ENCODE data around the gene EXD3. TPM values are rescaled to one million over a fixed set of nuclear protein-coding genes. Genes with fewer than 3 reads are reported as not detected.
A peak's percentile ranks its signal among the peaks of the same experiment; 100 is the strongest.

Gene EXD3
- total and polyA plus RNA-seq, 2 experiments from 2014 or later, result 32.3 to 72.1 TPM

DNA sequence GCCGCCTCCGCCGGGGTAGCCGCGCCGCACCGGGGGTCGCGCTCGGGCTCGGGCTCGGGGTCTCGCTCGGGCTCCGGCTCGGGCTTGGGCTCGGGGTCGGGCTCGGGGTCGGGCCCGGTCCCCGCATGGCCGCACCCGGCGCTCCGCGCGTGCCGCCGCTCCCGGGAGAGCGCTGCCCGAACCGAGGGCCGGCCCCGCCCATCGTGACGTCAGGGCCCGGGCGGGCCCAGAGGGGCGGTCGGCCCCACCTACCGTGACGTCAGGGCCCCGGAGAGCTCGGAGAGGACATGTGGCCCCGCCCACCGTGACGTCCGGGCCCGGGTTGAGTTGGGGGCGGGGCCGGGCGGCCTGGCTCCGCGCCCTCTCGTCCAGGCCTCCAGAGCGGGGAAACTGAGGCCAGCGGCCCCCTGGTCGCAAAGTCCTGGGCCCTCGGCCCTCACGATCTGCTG, 36.2 kb upstream of the EXD3 start, which contains the start of gene NSMF:
NSMF (minus strand) TSS at position 183 of the 449 bp plus-strand sequence. CDS start 232 bp downstream, outside the sequence.
- Histone ChIP-seq H3K4me3 (peak within 1 kb of the TSS; percentile 51), H3K36me3 (no peaks in the 10 kb centered on the region), H3K4me1 (ENCODE audit: low read depth) (peaks cover 12% of the 10 kb centered on the region), H3K27ac (no peak within 1 kb of the TSS), H3K27me3 (peaks cover 18% of the 10 kb centered on the region), H3K9me3 (ENCODE audit: low read depth) (no peaks in the 10 kb centered on the region)
- TF ChIP-seq, protein P1, sequence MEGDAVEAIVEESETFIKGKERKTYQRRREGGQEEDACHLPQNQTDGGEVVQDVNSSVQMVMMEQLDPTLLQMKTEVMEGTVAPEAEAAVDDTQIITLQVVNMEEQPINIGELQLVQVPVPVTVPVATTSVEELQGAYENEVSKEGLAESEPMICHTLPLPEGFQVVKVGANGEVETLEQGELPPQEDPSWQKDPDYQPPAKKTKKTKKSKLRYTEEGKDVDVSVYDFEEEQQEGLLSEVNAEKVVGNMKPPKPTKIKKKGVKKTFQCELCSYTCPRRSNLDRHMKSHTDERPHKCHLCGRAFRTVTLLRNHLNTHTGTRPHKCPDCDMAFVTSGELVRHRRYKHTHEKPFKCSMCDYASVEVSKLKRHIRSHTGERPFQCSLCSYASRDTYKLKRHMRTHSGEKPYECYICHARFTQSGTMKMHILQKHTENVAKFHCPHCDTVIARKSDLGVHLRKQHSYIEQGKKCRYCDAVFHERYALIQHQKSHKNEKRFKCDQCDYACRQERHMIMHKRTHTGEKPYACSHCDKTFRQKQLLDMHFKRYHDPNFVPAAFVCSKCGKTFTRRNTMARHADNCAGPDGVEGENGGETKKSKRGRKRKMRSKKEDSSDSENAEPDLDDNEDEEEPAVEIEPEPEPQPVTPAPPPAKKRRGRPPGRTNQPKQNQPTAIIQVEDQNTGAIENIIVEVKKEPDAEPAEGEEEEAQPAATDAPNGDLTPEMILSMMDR (IDR thresholded peaks at IDR 0.05; ENCODE audit: low read depth, low read length), result no peak
- peak; percentile 93 to 98 for DNase-seq (ENCODE audit: low read depth in 1 of 2, low spot score in 1 of 2)

DNA sequence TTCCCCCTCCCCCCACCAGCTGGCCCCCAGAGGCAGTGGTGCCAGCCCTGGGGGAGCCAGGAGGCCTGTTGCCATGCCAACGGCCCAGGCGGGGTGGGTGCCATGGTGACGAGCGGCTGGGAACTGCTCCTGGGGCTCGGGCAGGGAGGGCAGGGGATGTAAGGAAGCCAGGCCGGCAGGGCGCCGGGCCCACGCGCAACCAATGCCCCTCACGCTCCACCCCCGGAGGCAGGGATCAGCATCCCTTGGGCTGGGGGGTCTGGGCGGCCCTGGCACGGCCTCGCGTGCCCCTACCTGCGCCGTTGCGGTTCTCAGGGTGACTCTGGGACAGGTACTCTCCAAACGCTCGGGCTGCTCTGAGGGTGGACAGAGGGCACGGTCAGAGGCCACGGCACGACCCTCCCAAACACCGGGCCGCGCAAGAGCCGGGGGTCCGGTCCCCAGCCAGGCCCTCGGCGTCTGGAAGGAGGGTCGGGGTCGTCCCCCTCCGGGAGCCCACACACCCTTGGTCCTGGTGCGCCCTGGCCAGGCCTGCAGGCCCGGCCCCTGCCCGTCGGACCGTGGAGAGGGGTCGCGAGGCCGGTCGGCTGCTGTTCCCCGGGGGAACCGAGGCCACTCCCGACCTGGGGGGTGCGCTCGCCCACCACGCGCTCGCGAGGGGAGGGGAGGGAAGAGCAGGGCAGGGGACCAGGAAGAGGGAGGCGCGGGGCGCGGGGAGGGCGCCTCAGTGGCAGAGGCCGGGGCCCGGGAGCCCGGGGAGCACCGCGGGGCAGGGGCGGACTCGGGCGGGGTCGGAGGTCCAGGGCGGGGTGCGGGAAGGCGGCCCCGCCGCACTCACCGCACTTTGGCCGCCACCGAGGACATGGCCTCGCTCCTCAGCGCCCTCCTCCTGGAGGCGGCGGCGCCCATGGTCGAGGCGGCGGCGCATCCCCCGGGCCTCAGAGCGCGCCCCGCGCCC, 35.5 kb upstream of the EXD3 start:
- peaks cover 12% of the 10 kb centered on the region for H3K4me1 ChIP-seq (ENCODE audit: low read depth)
- TF ChIP-seq, protein P1 (IDR thresholded peaks at IDR 0.05; ENCODE audit: low read depth, low read length), result no peak
- H3K9me3 ChIP-seq (ENCODE audit: low read depth), result no peaks in the 10 kb centered on the region
- peaks cover 18% of the 10 kb centered on the region for H3K27me3 ChIP-seq
- peak overlapping the region; percentile 51 for H3K4me3 ChIP-seq
- no peaks in the 10 kb centered on the region for H3K36me3 ChIP-seq
- no peak for DNase-seq (ENCODE audit: low read depth in 1 of 2, low spot score in 1 of 2)
- no peak overlapping the region for H3K27ac ChIP-seq

DNA sequence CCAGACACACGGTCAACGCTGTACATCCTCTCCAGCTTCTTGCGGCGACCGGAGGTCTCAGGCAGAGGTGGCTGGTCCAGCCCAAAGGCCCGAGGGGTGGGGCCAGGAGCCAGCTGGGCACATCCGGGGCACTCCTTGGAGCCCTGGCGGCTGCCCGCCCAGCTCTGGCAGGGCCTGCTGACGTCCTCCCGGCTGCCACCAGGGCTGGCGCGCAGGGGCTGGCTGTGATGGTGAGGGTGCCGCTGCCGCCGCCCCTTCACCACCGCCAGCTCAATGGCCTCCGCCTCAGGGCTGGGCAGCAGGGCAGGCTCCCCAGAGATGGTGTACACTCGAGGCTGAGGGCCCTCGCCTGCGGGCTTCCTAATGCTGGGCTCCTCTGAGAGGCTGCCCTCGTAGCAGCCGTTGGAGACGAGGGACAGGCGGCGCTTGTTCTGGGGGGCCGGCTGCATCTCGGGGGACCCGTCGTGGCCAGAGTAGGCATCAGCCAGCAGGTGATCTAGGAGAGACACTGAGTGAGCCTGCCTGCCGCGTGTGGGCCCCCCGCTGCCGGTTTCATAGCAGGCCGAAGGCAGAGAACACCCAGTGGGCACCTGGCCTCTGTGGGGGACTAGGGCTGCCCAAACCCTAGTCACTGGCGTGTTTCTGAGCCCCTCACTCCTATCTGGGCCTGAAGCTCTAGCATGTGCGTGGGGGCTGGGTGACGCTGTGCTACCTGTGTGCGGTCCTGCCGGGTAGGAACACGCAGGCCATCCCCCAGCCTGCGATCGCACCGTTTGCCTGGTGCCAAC, 34.6 kb upstream of the EXD3 start:
- H3K4me1 ChIP-seq (ENCODE audit: low read depth), result peaks cover 12% of the 10 kb centered on the region
- peak overlapping the region; percentile 51 for H3K4me3 ChIP-seq
- H3K9me3 ChIP-seq (ENCODE audit: low read depth), result no peaks in the 10 kb centered on the region
- peaks cover 12% of the 10 kb centered on the region for H3K27me3 ChIP-seq
- no peaks in the 10 kb centered on the region for H3K36me3 ChIP-seq
- TF ChIP-seq, protein P1 (IDR thresholded peaks at IDR 0.05; ENCODE audit: low read depth, low read length), result no peak
- no peak for DNase-seq (ENCODE audit: low read depth in 1 of 2, low spot score in 1 of 2)
- H3K27ac ChIP-seq, result no peak overlapping the region

DNA sequence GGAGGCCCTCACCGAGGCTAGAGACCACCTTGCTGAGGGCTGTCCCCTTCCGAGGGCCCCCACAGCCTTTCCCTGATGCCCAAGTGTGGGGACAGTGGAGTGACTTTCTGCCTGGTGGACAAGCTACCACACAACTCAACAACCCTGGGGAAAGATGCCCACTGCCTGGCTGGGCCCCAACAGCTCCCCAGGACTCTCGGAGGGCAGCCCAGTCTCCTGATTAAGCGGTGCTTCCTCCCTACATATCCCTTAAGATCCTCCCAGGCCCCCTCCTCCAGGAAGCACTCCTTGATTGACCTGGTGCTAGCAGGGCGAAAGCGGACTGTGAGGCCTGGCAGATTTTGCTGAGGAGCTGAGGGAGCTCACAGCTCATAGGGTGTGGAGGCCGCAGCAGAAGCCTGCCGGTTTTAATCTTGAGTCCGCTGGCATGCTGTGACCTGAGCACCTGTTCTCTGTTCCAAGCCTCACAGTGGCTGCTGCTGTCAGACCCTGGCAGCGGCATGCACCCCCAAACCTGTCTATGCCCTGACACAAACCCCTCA, 34.0 kb upstream of the EXD3 start:
- no peak overlapping the region for H3K4me3 ChIP-seq
- H3K36me3 ChIP-seq, result no peaks in the 10 kb centered on the region
- H3K4me1 ChIP-seq (ENCODE audit: low read depth), result peaks cover 12% of the 10 kb centered on the region
- H3K27me3 ChIP-seq, result peaks cover 5% of the 10 kb centered on the region
- DNase-seq (ENCODE audit: low read depth in 1 of 2, low spot score in 1 of 2), result no peak
- H3K9me3 ChIP-seq (ENCODE audit: low read depth), result no peaks in the 10 kb centered on the region
- H3K27ac ChIP-seq, result no peak overlapping the region
- TF ChIP-seq, protein P1 (IDR thresholded peaks at IDR 0.05; ENCODE audit: low read depth, low read length), result no peak

All from cardiac muscle cell (in vitro differentiated cells and primary cell).